ENCODE results near the gene CIROP. TPM values are rescaled to one million over a fixed set of nuclear protein-coding genes. Genes with fewer than 3 reads are reported as not detected.

Gene CIROP
- total RNA-seq, 1 donor from 2014 or later = not detected

DNA sequence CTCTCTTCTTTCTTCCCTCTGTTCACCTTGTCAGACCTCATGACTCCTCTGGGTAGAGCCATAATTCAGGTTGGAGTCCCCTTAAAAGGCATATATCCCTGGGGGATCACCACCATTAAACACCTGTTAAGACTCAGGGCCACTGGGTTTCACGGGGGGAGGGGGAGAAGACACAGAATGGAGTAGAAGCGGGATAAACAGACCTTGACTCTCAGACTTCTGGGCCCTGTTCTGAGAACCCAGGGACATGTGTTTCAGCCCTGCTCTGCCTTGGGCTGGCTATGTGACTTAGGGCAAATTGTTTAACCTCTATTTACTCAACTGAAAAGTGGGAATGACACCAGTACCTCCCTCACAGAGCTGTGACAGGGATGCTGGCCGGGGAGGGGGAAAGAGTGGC lies 52.1 kb downstream of the CIROP start:
- H3K9me3 ChIP-seq (replicated peaks) = no peaks in the 10 kb centered on the region
- peaks cover 21% of the 10 kb centered on the region for H3K4me1 ChIP-seq
- TF ChIP-seq, protein P1, sequence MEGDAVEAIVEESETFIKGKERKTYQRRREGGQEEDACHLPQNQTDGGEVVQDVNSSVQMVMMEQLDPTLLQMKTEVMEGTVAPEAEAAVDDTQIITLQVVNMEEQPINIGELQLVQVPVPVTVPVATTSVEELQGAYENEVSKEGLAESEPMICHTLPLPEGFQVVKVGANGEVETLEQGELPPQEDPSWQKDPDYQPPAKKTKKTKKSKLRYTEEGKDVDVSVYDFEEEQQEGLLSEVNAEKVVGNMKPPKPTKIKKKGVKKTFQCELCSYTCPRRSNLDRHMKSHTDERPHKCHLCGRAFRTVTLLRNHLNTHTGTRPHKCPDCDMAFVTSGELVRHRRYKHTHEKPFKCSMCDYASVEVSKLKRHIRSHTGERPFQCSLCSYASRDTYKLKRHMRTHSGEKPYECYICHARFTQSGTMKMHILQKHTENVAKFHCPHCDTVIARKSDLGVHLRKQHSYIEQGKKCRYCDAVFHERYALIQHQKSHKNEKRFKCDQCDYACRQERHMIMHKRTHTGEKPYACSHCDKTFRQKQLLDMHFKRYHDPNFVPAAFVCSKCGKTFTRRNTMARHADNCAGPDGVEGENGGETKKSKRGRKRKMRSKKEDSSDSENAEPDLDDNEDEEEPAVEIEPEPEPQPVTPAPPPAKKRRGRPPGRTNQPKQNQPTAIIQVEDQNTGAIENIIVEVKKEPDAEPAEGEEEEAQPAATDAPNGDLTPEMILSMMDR (IDR thresholded peaks at IDR 0.05; ENCODE audit: borderline replicate concordance) = no peak
- DNase-seq = no peak
- peaks cover 6% of the 10 kb centered on the region for H3K27me3 ChIP-seq (ENCODE audit: low read depth)
- intact Hi-C loops (cut with micrococcal nuclease) = no loop called here
- H3K36me3 ChIP-seq = no peaks in the 10 kb centered on the region
- H3K4me3 ChIP-seq = no peak overlapping the region
- H3K27ac ChIP-seq (replicated peaks) = no peak overlapping the region

DNA sequence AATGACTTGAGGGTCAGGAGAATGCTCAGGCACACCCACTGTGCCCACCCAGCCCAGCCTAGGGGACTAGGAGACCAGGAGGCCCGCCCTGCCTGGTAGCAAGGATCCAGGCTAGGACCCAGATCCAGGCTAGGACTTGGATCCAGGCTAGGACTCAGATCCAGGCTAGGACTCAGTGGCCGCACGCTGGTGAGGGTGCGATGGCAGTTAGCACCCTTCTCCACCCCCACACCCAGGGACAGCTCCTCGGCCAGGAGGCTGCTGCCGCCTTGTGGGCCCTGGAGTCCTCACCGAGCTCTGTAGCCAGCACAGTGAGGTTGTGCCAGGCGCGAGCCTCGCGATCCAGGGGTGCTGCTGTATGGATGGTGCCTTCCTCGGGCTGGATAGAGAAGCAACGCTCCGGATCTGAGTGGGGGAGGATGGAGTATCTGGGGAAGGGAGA lies 52.6 kb downstream of the CIROP start:
- intact Hi-C loops (cut with micrococcal nuclease) = no loop called here
- no peak overlapping the region for H3K27ac ChIP-seq (replicated peaks)
- no peak for DNase-seq
- peaks cover 6% of the 10 kb centered on the region for H3K27me3 ChIP-seq (ENCODE audit: low read depth)
- TF ChIP-seq, protein P1 (IDR thresholded peaks at IDR 0.05; ENCODE audit: borderline replicate concordance) = peak; percentile 52
- no peaks in the 10 kb centered on the region for H3K36me3 ChIP-seq
- no peaks in the 10 kb centered on the region for H3K9me3 ChIP-seq (replicated peaks)
- H3K4me3 ChIP-seq = no peak overlapping the region
- peaks cover 23% of the 10 kb centered on the region for H3K4me1 ChIP-seq

DNA sequence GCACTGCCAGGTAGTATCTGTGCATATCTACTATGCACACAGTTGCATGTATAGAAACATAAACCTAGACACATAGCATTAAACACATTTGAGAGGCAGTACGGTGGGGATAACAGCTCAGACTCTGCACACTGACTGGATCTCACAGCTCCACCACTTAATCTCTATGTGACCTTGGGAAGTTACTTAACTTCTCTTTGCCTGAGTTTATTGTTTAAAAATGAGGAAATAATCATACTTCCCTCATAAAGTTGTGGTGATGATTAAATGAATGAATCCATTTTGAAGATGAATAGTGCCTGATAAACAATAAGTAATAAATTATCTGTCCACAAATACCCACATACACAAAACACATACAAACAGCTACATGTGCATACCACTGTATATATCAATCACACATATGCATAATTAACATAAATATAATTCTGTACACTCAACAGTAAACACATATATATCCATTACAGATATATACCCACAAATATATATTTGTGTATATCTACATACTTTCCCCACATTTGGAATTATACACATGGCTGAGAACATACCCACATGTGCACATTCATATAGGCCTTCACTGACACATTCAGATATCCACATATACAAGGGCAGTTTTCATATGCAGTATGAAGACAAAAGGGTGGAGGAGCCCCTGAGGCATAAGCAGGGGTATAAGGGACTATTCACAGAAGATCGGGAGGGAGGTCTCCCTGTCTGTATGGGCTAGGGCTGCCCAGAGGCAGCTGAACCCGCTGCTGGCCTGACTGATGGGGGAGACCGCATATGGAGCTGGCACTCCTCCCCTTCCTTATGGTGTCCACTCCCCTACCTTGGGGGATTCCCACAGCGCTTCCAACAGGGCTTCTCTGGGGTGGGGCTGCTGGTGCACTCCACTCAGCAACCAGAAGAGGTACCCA lies 53.4 kb downstream of the CIROP start:
- H3K4me3 ChIP-seq = no peak overlapping the region
- no peak overlapping the region for H3K27ac ChIP-seq (replicated peaks)
- no peaks in the 10 kb centered on the region for H3K9me3 ChIP-seq (replicated peaks)
- H3K4me1 ChIP-seq = peaks cover 23% of the 10 kb centered on the region
- H3K36me3 ChIP-seq = no peaks in the 10 kb centered on the region
- DNase-seq = no peak
- H3K27me3 ChIP-seq (ENCODE audit: low read depth) = peaks cover 6% of the 10 kb centered on the region
- TF ChIP-seq, protein P1 (IDR thresholded peaks at IDR 0.05; ENCODE audit: borderline replicate concordance) = no peak
- intact Hi-C loops (cut with micrococcal nuclease) = no loop called here

Other genes starting within 250 kb of the CIROP start
- gene LRP10, start 233.2 kb downstream of the CIROP start, total RNA-seq = 48.3 TPM
- not detected for gene REM2, start 221.8 kb downstream of the CIROP start, total RNA-seq
- gene RBM23, start 185.8 kb downstream of the CIROP start, total RNA-seq = 42.1 TPM
- gene PRMT5, start 175.6 kb downstream of the CIROP start, total RNA-seq = 59.0 TPM
- 17.9 TPM for gene HAUS4, start 147.9 kb downstream of the CIROP start, total RNA-seq
- gene AJUBA, start 122.4 kb downstream of the CIROP start, total RNA-seq = 7.2 TPM
- 4.9 TPM for gene C14orf93, start 94.8 kb downstream of the CIROP start, total RNA-seq
- 118 TPM for gene PSMB5, start 70.1 kb downstream of the CIROP start, total RNA-seq
- not detected for gene PSMB11, start 62.8 kb downstream of the CIROP start, total RNA-seq
- 2.1 TPM for gene CDH24, start 47.5 kb downstream of the CIROP start, total RNA-seq
- gene ACIN1, start 9.9 kb downstream of the CIROP start, total RNA-seq = 64.6 TPM
- gene C14orf119, start 9.5 kb downstream of the CIROP start, total RNA-seq = 25.2 TPM
- not detected for gene CEBPE, start 14.3 kb upstream of the CIROP start, total RNA-seq
- 10.6 TPM for gene SLC7A8, start 78.7 kb upstream of the CIROP start, total RNA-seq
- not detected for gene RNF212B, start 132.9 kb upstream of the CIROP start, total RNA-seq
- 9.1 TPM for gene HOMEZ, start 181.1 kb upstream of the CIROP start, total RNA-seq
- gene PPP1R3E, start 197.9 kb upstream of the CIROP start, total RNA-seq = 9.0 TPM
- gene BCL2L2, start 201.8 kb upstream of the CIROP start, total RNA-seq = 37.5 TPM
- 71.2 TPM for gene PABPN1, start 216.5 kb upstream of the CIROP start, total RNA-seq
- 9.7 TPM for gene SLC22A17, start 247.9 kb upstream of the CIROP start, total RNA-seq

Data from left ventricle myocardium inferior (tissue), 1 donor.